Osteoblast (primary cell): ENCODE data around the gene TBX15. TPM values are rescaled to one million over a fixed set of nuclear protein-coding genes. Genes with fewer than 3 reads are reported as not detected.

Experiments
- DNase-seq: peaks from one replicate; pipeline ENCODE4 v3.0.0; 2011; ENCODE audit warnings: low spot score, mixed read lengths; ENCODE audit not compliant: insufficient read length; ENCODE audit errors: missing footprints
- H2AFZ ChIP-seq: 2 replicates; pipeline ENCODE4 v1.6.0; 2011; ENCODE audit warnings: mild to moderate bottlenecking, low read length
- H3K27ac ChIP-seq: 2 replicates; pipeline ENCODE4 v1.5.1; 2011; ENCODE audit warnings: mild to moderate bottlenecking, low read depth, low read length, moderate library complexity
- H3K27me3 ChIP-seq: 2 replicates; pipeline ENCODE4 v1.6.0; 2012; ENCODE audit warnings: mild to moderate bottlenecking, control low read depth, inconsistent platforms, low read length, moderate library complexity; ENCODE audit not compliant: insufficient read depth
- H3K36me3 ChIP-seq: 2 replicates; pipeline ENCODE4 v1.5.1; 2011; ENCODE audit warnings: mild to moderate bottlenecking, low read length, control low read depth, moderate library complexity; ENCODE audit not compliant: insufficient read depth
- H3K4me1 ChIP-seq: 2 replicates; pipeline ENCODE4 v1.5.1; 2011; ENCODE audit warnings: mild to moderate bottlenecking, low read length, control low read depth, moderate library complexity; ENCODE audit not compliant: insufficient read depth
- H3K4me2 ChIP-seq: 2 replicates; pipeline ENCODE4 v1.6.0; 2011; ENCODE audit warnings: mild to moderate bottlenecking, low read length; ENCODE audit not compliant: insufficient read depth
- H3K4me3 ChIP-seq: fragments of 200-600 bp; sonication (generic); 3 replicates; pipeline ENCODE4 v1.5.1; 2012; ENCODE audit warnings: mild to moderate bottlenecking, low read length, inconsistent platforms; ENCODE audit not compliant: insufficient read depth
- H3K79me2 ChIP-seq: 2 replicates; pipeline ENCODE4 v1.6.0; 2012; ENCODE audit warnings: mild to moderate bottlenecking, low read length, control low read depth, inconsistent platforms; ENCODE audit not compliant: insufficient read depth
- H3K9me3 ChIP-seq: 2 replicates; pipeline ENCODE4 v1.5.1; 2011; ENCODE audit warnings: low read depth, low read length, control low read depth
- H4K20me1 ChIP-seq: 2 replicates; pipeline ENCODE4 v1.6.0; 2012; ENCODE audit warnings: mild to moderate bottlenecking, low read length, control low read depth; ENCODE audit not compliant: insufficient read depth
- CTCF ChIP-seq: IDR thresholded peaks from 2 replicates; pipeline ENCODE4 v1.5.1; 2011; ENCODE audit warnings: mild to moderate bottlenecking, low read depth, low read length, moderate library complexity; ENCODE audit errors: extremely low read depth
- total RNA-seq: library from RNA; depleted of rRNA; stranded (reverse); fragments of >200 nt; gene quantifications from 2 replicates; pipeline ENCODE4 v1.2.3, GENCODE V29; 2012

TBX15 gene
- total RNA-seq, 1 donor: 44.5 TPM

GRCh38 chr1:118944133-118944532 lies 44.0 kb downstream of the TBX15 start:
- peaks cover 49% of the 10 kb centered on the region for H3K4me1 ChIP-seq
- peaks cover 79% of the 10 kb centered on the region for H4K20me1 ChIP-seq
- H3K9me3 ChIP-seq: no peaks in the 10 kb centered on the region
- H3K36me3 ChIP-seq: peaks cover 8% of the 10 kb centered on the region
- DNase-seq: no peak
- H3K27ac ChIP-seq: peak overlapping the region; percentile 34
- peaks cover 76% of the 10 kb centered on the region for H3K79me2 ChIP-seq
- H3K27me3 ChIP-seq: no peaks in the 10 kb centered on the region
- TF ChIP-seq CTCF: no peak
- peak overlapping the region; percentile 2 for H3K4me2 ChIP-seq
- H2AFZ ChIP-seq: no peak overlapping the region
- no peak overlapping the region for H3K4me3 ChIP-seq

GRCh38 chr1:118940957-118941356 lies 47.2 kb downstream of the TBX15 start:
- H2AFZ ChIP-seq: no peak overlapping the region
- no peak overlapping the region for H3K4me2 ChIP-seq
- H4K20me1 ChIP-seq: peaks cover 78% of the 10 kb centered on the region
- peaks cover 96% of the 10 kb centered on the region for H3K79me2 ChIP-seq
- H3K4me1 ChIP-seq: peaks cover 23% of the 10 kb centered on the region
- no peaks in the 10 kb centered on the region for H3K27me3 ChIP-seq
- no peak for DNase-seq
- H3K27ac ChIP-seq: no peak overlapping the region
- TF ChIP-seq CTCF: no peak
- H3K36me3 ChIP-seq: peaks cover 8% of the 10 kb centered on the region
- H3K9me3 ChIP-seq: no peaks in the 10 kb centered on the region
- H3K4me3 ChIP-seq: no peak overlapping the region

- H4K20me1 ChIP-seq: peaks cover 71% of the 10 kb centered on the region
- H3K79me2 ChIP-seq: peaks cover 94% of the 10 kb centered on the region
- H3K27me3 ChIP-seq: no peaks in the 10 kb centered on the region
- DNase-seq: no peak
- no peaks in the 10 kb centered on the region for H3K9me3 ChIP-seq
- H3K4me1 ChIP-seq: peaks cover 7% of the 10 kb centered on the region
- H3K27ac ChIP-seq: no peak overlapping the region
- H3K4me2 ChIP-seq: no peak overlapping the region
- no peak for TF ChIP-seq CTCF
- H3K36me3 ChIP-seq: peaks cover 3% of the 10 kb centered on the region
- H2AFZ ChIP-seq: no peak overlapping the region
- no peak overlapping the region for H3K4me3 ChIP-seq
Measured at GRCh38 chr1:118937413-118938072, 50.6 kb downstream of the TBX15 start.

GRCh38 chr1:118934706-118935105 lies 53.4 kb downstream of the TBX15 start:
- no peaks in the 10 kb centered on the region for H3K27me3 ChIP-seq
- peaks cover 85% of the 10 kb centered on the region for H3K79me2 ChIP-seq
- no peak overlapping the region for H3K4me3 ChIP-seq
- no peak overlapping the region for H3K27ac ChIP-seq
- H3K36me3 ChIP-seq: peaks cover 5% of the 10 kb centered on the region
- H3K9me3 ChIP-seq: no peaks in the 10 kb centered on the region
- no peak for DNase-seq
- H3K4me2 ChIP-seq: no peak overlapping the region
- peaks cover 7% of the 10 kb centered on the region for H3K4me1 ChIP-seq
- peaks cover 59% of the 10 kb centered on the region for H4K20me1 ChIP-seq
- TF ChIP-seq CTCF: no peak
- no peak overlapping the region for H2AFZ ChIP-seq
